Heart right ventricle (tissue), 16 donors: ENCODE measurements around the gene DAPK1. TPM values are rescaled to one million over a fixed set of nuclear protein-coding genes. Genes with fewer than 3 reads are reported as not detected.

Experiments used
- ATAC-seq, 8 donors: fragments of 200-7000 bp; cut with Tn5 transposase; one replicate each; pipeline ENCODE4 v1.9.1; 2020; ENCODE audit warnings: mild to moderate bottlenecking in 8 of 8, moderate library complexity in 8 of 8, moderate number of reproducible peaks in 1 of 8
- DNase-seq, 2 donors: peaks; one replicate each; pipeline ENCODE4 v3.0.0-alpha.2; 2020
- H3K27ac ChIP-seq, 10 donors: fragments of 200-600 bp; sonication (generic) in 2 of 10; one replicate each; pipeline versions ENCODE4 v1.5.0 to v1.8.0; 2020 to 2022; ENCODE audit warnings: mild to moderate bottlenecking in 3 of 10
- H3K27me3 ChIP-seq, 7 donors: fragments of 200-600 bp; one replicate each; pipeline ENCODE4 v1.8.0; 2021 to 2022; ENCODE audit warnings: mild to moderate bottlenecking in 2 of 7
- H3K36me3 ChIP-seq, 9 donors: fragments of 200-600 bp; sonication (generic) in 1 of 9; one replicate each; pipeline versions ENCODE4 v1.5.0 to v1.8.0; 2020 to 2022; ENCODE audit warnings: mild to moderate bottlenecking in 2 of 9
- H3K4me1 ChIP-seq, 9 donors: fragments of 200-600 bp; sonication (generic) in 1 of 9; one replicate each; pipeline versions ENCODE4 v1.5.0 to v1.8.0; 2020 to 2022; ENCODE audit warnings: mild to moderate bottlenecking in 4 of 9
- H3K4me3 ChIP-seq, 10 donors: fragments of 200-600 bp; sonication (generic) in 2 of 10; one replicate each; pipeline versions ENCODE4 v1.5.0 to v1.8.0; 2020 to 2022; ENCODE audit warnings: mild to moderate bottlenecking in 7 of 10, moderate library complexity in 2 of 10
- H3K9me3 ChIP-seq, 11 donors: fragments of 200-600 bp in 10 of 11; sonication (generic) in 2 of 11; one replicate each; pipeline versions ENCODE4 v1.5.0 to v1.8.0; 2013 to 2022; ENCODE audit warnings: mild to moderate bottlenecking in 2 of 11, control low read depth in 1 of 11, moderate library complexity in 1 of 11
- CTCF ChIP-seq, 9 donors: fragments of 200-600 bp; sonication (generic) in 2 of 9; IDR thresholded peaks; one replicate each; pipeline versions ENCODE4 v1.5.0 to v1.8.0; 2021 to 2022; ENCODE audit warnings: antibody characterized with exemption in 9 of 9, mild to moderate bottlenecking in 5 of 9, moderate library complexity in 1 of 9
- WGBS, 2 donors: extraction: QIAGEN DNeasy Blood & Tissue Kit; methylation state at CpG; one replicate each; pipeline ENCODE4 v1.1.7; 2013; ENCODE audit warnings: inconsistent platforms in 1 of 2; 5-methylcytosine and 5-hydroxymethylcytosine counted together
- intact Hi-C, 10 donors: fragments of 100-400 bp; cut with DNase I; formaldehyde crosslinking; loops; one replicate each; pipeline versions ENCODE4 v1.11.1 to v1.14.2; 2022
- polyA plus RNA-seq, 2 donors: library from polyadenylated mRNA; stranded (reverse); fragments of 200-250 nt; gene quantifications; one replicate each; pipeline ENCODE4 v1.2.3, GENCODE V29; 2013
- total RNA-seq, 10 donors: library from RNA; stranded (reverse); fragmentation: NEBNext Ultra II Directional in 3 of 10; extraction: Animal tissue kit (Norgen Biotek cat#: 25700) in 3 of 10; gene quantifications; one replicate each; pipeline versions ENCODE4 v1.2.1 to v1.2.4, GENCODE V29; 2021 to 2023
- donor health status: Arrhythmogenic right ventricular cardiomyopathy.
- donor health status: ischemic (EF 13 %, LVEDD 7.1; RV severe dilation, severe dysfunction).
- donor health status: healthy with polysubstance abuse.
- donor health status: DM: no; HTN: yes; CAD: no.
- donor health status: DM: no; HTN: no; CAD: no.
- donor health status: ischemic (EF 25% LVEDD 6.9; RV normal size, moderate dysfunction).
- donor health status: ischemic (EF 25% LVEDD 5.7; RV mildly dilated, moderate dysfunction).
- donor health status: healthy.
- donor health status: DM: yes; HTN: yes; CAD: no.
- donor health status: Ischemic cardiomyopathy.
- donor health status: ischemic (EF 35%, LVEDD 5.7; RV mildly dilated, moderate dysfunction).
- donor health status: nonischemic (EF 11% LVEDD 7.7; RV severe dilation, severe dysfunction).
- donor health status: DM: yes; HTN: yes; CAD: no.
- donor health status: PGD.
- donor health status: ischemic (EF 29% LVEDD 5.4; RV normal size, mild dysfunction).
- donor health status: nonischemic (EF 23%, LVEDD 6.1; RV moderate dilation, normal function).

The DAPK1 gene
- total and polyA plus RNA-seq, 12 donors: 1.1 to 15.5 (median 4.2) TPM

- no peak for ATAC-seq
- WGBS, 2 donors: 81 to 83% methylated on average over 3 of the region's 3 CpGs
- intact Hi-C loops: no loop called here
- H3K27me3 ChIP-seq: no peaks in the 10 kb centered on the region
- no peak for DNase-seq
- no peak overlapping the region for H3K4me3 ChIP-seq
- no peaks in the 10 kb centered on the region for H3K9me3 ChIP-seq
- peaks cover 0 to 19% (median 0%) of the 10 kb centered on the region in 9 donors for H3K4me1 ChIP-seq
- H3K36me3 ChIP-seq: no peaks in the 10 kb centered on the region
- no peak for TF ChIP-seq CTCF (IDR thresholded peaks at IDR 0.05)
- H3K27ac ChIP-seq: no peak overlapping the region
Measured at GRCh38 chr9:87531370-87532295, 34.0 kb downstream of the DAPK1 start.

- 64 to 92% methylated on average over 2 of the region's 2 CpGs for WGBS, 2 donors
- DNase-seq: no peak
- no peak overlapping the region for H3K4me3 ChIP-seq
- intact Hi-C loops: no loop called here
- no peak for TF ChIP-seq CTCF (IDR thresholded peaks at IDR 0.05)
- ATAC-seq: no peak
- peaks cover 0 to 19% (median 0%) of the 10 kb centered on the region in 9 donors for H3K4me1 ChIP-seq
- H3K27ac ChIP-seq: no peak overlapping the region
- H3K27me3 ChIP-seq: no peaks in the 10 kb centered on the region
- H3K9me3 ChIP-seq: no peaks in the 10 kb centered on the region
- H3K36me3 ChIP-seq: no peaks in the 10 kb centered on the region
Measured at GRCh38 chr9:87533271-87533670, 35.6 kb downstream of the DAPK1 start.

- Histone ChIP-seq H3K27me3 (no peaks in the 10 kb centered on the region), H3K4me3 (no peak overlapping the region), H3K9me3 (no peaks in the 10 kb centered on the region), H3K4me1 (peaks cover 0 to 19% (median 0%) of the 10 kb centered on the region in 9 donors), H3K27ac (no peak overlapping the region), H3K36me3 (no peaks in the 10 kb centered on the region)
- intact Hi-C loops: no loop called here
- WGBS, 2 donors: 93 to 96% methylated on average over 4 of the region's 4 CpGs
- no peak for DNase-seq
- no peak for ATAC-seq
- TF ChIP-seq CTCF (IDR thresholded peaks at IDR 0.05): no peak
Measured at GRCh38 chr9:87534036-87534435, 36.4 kb downstream of the DAPK1 start.

GRCh38 chr9:87534957-87535356, 37.3 kb downstream of the DAPK1 start:
- Histone ChIP-seq H3K4me3 (no peak overlapping the region), H3K27me3 (no peaks in the 10 kb centered on the region), H3K9me3 (no peaks in the 10 kb centered on the region), H3K4me1 (peaks cover 0 to 12% (median 0%) of the 10 kb centered on the region in 9 donors), H3K36me3 (no peaks in the 10 kb centered on the region), H3K27ac (no peak overlapping the region)
- no peak for DNase-seq
- intact Hi-C loops: no loop called here
- 94 to 100% methylated on average over 2 of the region's 2 CpGs for WGBS, 2 donors
- no peak for TF ChIP-seq CTCF (IDR thresholded peaks at IDR 0.05)
- ATAC-seq: no peak
